Measurements from ENCODE around the gene IL1RL1.

GRCh38 chr2:102278720-102279390 lies 32.5 kb upstream of the IL1RL1 start:
- TF ChIP-seq, protein P1, sequence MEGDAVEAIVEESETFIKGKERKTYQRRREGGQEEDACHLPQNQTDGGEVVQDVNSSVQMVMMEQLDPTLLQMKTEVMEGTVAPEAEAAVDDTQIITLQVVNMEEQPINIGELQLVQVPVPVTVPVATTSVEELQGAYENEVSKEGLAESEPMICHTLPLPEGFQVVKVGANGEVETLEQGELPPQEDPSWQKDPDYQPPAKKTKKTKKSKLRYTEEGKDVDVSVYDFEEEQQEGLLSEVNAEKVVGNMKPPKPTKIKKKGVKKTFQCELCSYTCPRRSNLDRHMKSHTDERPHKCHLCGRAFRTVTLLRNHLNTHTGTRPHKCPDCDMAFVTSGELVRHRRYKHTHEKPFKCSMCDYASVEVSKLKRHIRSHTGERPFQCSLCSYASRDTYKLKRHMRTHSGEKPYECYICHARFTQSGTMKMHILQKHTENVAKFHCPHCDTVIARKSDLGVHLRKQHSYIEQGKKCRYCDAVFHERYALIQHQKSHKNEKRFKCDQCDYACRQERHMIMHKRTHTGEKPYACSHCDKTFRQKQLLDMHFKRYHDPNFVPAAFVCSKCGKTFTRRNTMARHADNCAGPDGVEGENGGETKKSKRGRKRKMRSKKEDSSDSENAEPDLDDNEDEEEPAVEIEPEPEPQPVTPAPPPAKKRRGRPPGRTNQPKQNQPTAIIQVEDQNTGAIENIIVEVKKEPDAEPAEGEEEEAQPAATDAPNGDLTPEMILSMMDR (conservative IDR thresholded peaks at IDR 0.05; ENCODE audit: low read length) = no peak
- TF ChIP-seq EZH2phosphoT487 (IDR thresholded peaks at IDR 0.05; ENCODE audit: borderline replicate concordance) = no peak

Measured in Loucy (cell line).